HEK293 (cell line): ENCODE measurements around the gene DNAAF5.

ENCODE experiments used
- HOXC10 ChIP-seq: sonication (generic); formaldehyde crosslinking; IDR thresholded peaks from 2 replicates; pipeline ENCODE4 v1.8.1; 2023; ENCODE audit warnings: mild to moderate bottlenecking, missing genetic modification reagents
- SCRT1 ChIP-seq: fragments of 450-650 bp; formaldehyde crosslinking; IDR thresholded peaks from 2 replicates; pipeline ENCODE4 v1.5.1; 2016; ENCODE audit warnings: missing biosample characterization, missing genetic modification characterization, borderline replicate concordance
- WT1 ChIP-seq: fragments of 450-650 bp; formaldehyde crosslinking; IDR thresholded peaks from 2 replicates; pipeline ENCODE4 v1.5.1; 2016; ENCODE audit warnings: missing biosample characterization, missing genetic modification characterization
- ZBTB1 ChIP-seq: fragments of 450-650 bp; formaldehyde crosslinking; IDR thresholded peaks from 2 replicates; pipeline ENCODE4 v1.5.1; 2016; ENCODE audit warnings: missing biosample characterization, missing genetic modification characterization
- ZBTB17 ChIP-seq: fragments of 450-650 bp; formaldehyde crosslinking; IDR thresholded peaks from 2 replicates; pipeline ENCODE4 v1.5.1; 2016; ENCODE audit warnings: missing biosample characterization, missing genetic modification characterization
- ZBTB20 ChIP-seq: fragments of 450-650 bp; formaldehyde crosslinking; IDR thresholded peaks from 2 replicates; pipeline ENCODE4 v1.5.1; 2016; ENCODE audit warnings: missing biosample characterization, missing genetic modification characterization
- ZFHX2 ChIP-seq: fragments of 450-650 bp; formaldehyde crosslinking; conservative IDR thresholded peaks from 2 replicates; pipeline ENCODE4 v1.5.1; 2016; ENCODE audit warnings: missing biosample characterization, missing genetic modification characterization
- ZNF10 ChIP-seq: fragments of 450-650 bp; formaldehyde crosslinking; IDR thresholded peaks from 2 replicates; pipeline ENCODE4 v1.5.1; 2017; ENCODE audit warnings: missing biosample characterization, missing genetic modification characterization
- ZNF146 ChIP-seq: fragments of 450-650 bp; formaldehyde crosslinking; IDR thresholded peaks from 2 replicates; pipeline ENCODE4 v1.5.1; 2016; ENCODE audit warnings: missing biosample characterization, missing genetic modification characterization
- ZNF174 ChIP-seq: fragments of 450-650 bp; formaldehyde crosslinking; IDR thresholded peaks from 2 replicates; pipeline ENCODE4 v1.5.0; 2017; ENCODE audit warnings: missing biosample characterization, mild to moderate bottlenecking, missing genetic modification characterization
- ZNF221 ChIP-seq: fragments of 450-650 bp; formaldehyde crosslinking; IDR thresholded peaks from 2 replicates; pipeline ENCODE4 v1.5.1; 2017; ENCODE audit warnings: missing biosample characterization, missing genetic modification characterization, borderline replicate concordance
- ZNF239 ChIP-seq: fragments of 450-650 bp; formaldehyde crosslinking; IDR thresholded peaks from 2 replicates; pipeline ENCODE4 v1.5.1; 2016; ENCODE audit warnings: missing biosample characterization, missing genetic modification characterization
- ZNF335 ChIP-seq: fragments of 450-650 bp; formaldehyde crosslinking; conservative IDR thresholded peaks from 2 replicates; pipeline ENCODE4 v1.5.1; 2016; ENCODE audit warnings: missing biosample characterization, missing genetic modification characterization
- ZNF391 ChIP-seq: fragments of 450-650 bp; formaldehyde crosslinking; IDR thresholded peaks from 2 replicates; pipeline ENCODE4 v1.5.1; 2016; ENCODE audit warnings: low read depth, missing biosample characterization, missing genetic modification characterization, borderline replicate concordance
- ZNF561 ChIP-seq: fragments of 450-650 bp; IDR thresholded peaks from 2 replicates; pipeline ENCODE4 v1.5.1; 2018; ENCODE audit warnings: missing biosample characterization, missing genetic modification characterization, borderline replicate concordance
- TF ChIP-seq, protein P1 (sequence below): fragments of 450-650 bp; formaldehyde crosslinking; IDR thresholded peaks from 2 replicates; pipeline ENCODE4 v1.5.0; 2017; ENCODE audit warnings: missing biosample characterization, missing genetic modification characterization, borderline replicate concordance
- TF ChIP-seq, protein P2 (sequence below): fragments of 450-650 bp; formaldehyde crosslinking; IDR thresholded peaks from 2 replicates; pipeline ENCODE4 v1.5.1; 2017; ENCODE audit warnings: missing biosample characterization, missing genetic modification characterization
- TF ChIP-seq, protein P3 (sequence below): fragments of 450-650 bp; formaldehyde crosslinking; IDR thresholded peaks from 2 replicates; pipeline ENCODE4 v1.5.1; 2016; ENCODE audit warnings: missing biosample characterization, missing genetic modification characterization
- TF ChIP-seq, protein P4 (sequence below): fragments of 450-650 bp; formaldehyde crosslinking; IDR thresholded peaks from 2 replicates; pipeline ENCODE4 v1.5.1; 2016; ENCODE audit warnings: missing biosample characterization, missing genetic modification characterization
- TF ChIP-seq, protein P5 (sequence below): fragments of 450-650 bp; IDR thresholded peaks from 2 replicates; pipeline ENCODE4 v1.5.1; 2018; ENCODE audit warnings: missing biosample characterization, missing genetic modification characterization
- TF ChIP-seq, protein P6 (sequence below): fragments of 450-650 bp; formaldehyde crosslinking; IDR thresholded peaks from 2 replicates; pipeline ENCODE4 v1.5.1; 2016; ENCODE audit warnings: missing biosample characterization, missing genetic modification characterization
- TF ChIP-seq, protein P7 (sequence below): fragments of 450-650 bp; formaldehyde crosslinking; IDR thresholded peaks from 2 replicates; pipeline ENCODE4 v1.5.1; 2017; ENCODE audit warnings: missing biosample characterization, missing genetic modification characterization
- TF ChIP-seq, protein P8 (sequence below): fragments of 450-650 bp; formaldehyde crosslinking; IDR thresholded peaks from 2 replicates; pipeline ENCODE4 v1.5.1; 2016; ENCODE audit warnings: missing biosample characterization, missing genetic modification characterization

DNAAF5 gene

DNA sequence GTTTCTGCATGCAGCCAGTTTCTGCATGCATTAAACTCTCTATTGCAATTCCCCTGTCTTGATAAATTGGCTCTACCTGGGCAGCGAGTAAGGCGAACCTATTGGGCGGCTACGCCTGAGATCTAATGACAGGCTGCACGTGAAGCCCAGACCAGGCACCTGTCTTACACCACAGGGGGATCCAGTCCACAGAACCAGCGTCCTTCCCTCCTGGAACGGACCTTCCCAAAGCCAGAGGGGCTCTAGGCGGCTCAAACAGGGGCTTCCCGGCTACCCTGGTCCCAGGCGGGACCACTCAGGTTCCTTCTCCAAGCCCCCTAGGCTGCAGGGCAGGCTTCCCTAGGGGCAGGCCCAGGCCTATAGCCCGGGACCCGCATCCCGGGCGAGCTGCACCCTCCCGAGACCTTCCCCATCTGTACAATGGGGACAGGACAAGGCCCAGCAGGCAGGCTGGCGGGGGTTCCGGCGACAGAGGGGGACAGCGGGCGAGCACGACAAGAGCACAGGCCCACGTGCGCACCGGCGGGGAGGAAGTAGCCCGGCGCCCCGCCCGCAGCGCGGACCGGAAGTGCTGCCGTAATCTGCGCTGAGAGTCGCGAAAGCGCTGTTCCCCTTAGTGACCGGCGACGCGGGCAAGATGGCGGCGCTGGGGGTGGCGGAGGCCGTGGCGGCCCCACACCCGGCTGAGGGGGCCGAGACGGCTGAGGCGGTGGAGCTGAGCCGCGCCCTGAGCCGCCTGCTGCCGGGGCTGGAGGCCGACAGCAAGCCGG lies at the start of gene DNAAF5 (continued):
- TF ChIP-seq, protein P1, sequence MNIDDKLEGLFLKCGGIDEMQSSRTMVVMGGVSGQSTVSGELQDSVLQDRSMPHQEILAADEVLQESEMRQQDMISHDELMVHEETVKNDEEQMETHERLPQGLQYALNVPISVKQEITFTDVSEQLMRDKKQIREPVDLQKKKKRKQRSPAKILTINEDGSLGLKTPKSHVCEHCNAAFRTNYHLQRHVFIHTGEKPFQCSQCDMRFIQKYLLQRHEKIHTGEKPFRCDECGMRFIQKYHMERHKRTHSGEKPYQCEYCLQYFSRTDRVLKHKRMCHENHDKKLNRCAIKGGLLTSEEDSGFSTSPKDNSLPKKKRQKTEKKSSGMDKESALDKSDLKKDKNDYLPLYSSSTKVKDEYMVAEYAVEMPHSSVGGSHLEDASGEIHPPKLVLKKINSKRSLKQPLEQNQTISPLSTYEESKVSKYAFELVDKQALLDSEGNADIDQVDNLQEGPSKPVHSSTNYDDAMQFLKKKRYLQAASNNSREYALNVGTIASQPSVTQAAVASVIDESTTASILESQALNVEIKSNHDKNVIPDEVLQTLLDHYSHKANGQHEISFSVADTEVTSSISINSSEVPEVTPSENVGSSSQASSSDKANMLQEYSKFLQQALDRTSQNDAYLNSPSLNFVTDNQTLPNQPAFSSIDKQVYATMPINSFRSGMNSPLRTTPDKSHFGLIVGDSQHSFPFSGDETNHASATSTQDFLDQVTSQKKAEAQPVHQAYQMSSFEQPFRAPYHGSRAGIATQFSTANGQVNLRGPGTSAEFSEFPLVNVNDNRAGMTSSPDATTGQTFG (tag by site-specific recombination), result no peak
- TF ChIP-seq ZNF174 (tag by site-specific recombination) (no peak), WT1 (no peak), ZNF239 (tag by site-specific recombination) (no peak), ZNF335 (peak; percentile 86), ZFHX2 (tag by site-specific recombination) (peak; percentile 70), ZBTB20 (tag by site-specific recombination) (peak; percentile 27; the same call in 1 of the 2 replicates), HOXC10 (CRISPR knock-in tag) (no peak), ZNF10 (tag by site-specific recombination) (no peak), ZNF146 (tag by site-specific recombination) (no peak), ZNF221 (no peak), SCRT1 (no peak), ZNF391 (tag by site-specific recombination) (no peak), ZBTB17 (no peak; the same call in 1 of the 2 replicates), ZBTB1 (tag by site-specific recombination) (no peak), ZNF561 (tag by site-specific recombination) (no peak)
- TF ChIP-seq, protein P2, sequence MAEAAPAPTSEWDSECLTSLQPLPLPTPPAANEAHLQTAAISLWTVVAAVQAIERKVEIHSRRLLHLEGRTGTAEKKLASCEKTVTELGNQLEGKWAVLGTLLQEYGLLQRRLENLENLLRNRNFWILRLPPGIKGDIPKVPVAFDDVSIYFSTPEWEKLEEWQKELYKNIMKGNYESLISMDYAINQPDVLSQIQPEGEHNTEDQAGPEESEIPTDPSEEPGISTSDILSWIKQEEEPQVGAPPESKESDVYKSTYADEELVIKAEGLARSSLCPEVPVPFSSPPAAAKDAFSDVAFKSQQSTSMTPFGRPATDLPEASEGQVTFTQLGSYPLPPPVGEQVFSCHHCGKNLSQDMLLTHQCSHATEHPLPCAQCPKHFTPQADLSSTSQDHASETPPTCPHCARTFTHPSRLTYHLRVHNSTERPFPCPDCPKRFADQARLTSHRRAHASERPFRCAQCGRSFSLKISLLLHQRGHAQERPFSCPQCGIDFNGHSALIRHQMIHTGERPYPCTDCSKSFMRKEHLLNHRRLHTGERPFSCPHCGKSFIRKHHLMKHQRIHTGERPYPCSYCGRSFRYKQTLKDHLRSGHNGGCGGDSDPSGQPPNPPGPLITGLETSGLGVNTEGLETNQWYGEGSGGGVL, result peak; percentile 32; the same call in 1 of the 2 replicates
- TF ChIP-seq, protein P3, sequence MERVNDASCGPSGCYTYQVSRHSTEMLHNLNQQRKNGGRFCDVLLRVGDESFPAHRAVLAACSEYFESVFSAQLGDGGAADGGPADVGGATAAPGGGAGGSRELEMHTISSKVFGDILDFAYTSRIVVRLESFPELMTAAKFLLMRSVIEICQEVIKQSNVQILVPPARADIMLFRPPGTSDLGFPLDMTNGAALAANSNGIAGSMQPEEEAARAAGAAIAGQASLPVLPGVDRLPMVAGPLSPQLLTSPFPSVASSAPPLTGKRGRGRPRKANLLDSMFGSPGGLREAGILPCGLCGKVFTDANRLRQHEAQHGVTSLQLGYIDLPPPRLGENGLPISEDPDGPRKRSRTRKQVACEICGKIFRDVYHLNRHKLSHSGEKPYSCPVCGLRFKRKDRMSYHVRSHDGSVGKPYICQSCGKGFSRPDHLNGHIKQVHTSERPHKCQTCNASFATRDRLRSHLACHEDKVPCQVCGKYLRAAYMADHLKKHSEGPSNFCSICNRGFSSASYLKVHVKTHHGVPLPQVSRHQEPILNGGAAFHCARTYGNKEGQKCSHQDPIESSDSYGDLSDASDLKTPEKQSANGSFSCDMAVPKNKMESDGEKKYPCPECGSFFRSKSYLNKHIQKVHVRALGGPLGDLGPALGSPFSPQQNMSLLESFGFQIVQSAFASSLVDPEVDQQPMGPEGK (tag by site-specific recombination), result peak; percentile 88
- TF ChIP-seq, protein P4, sequence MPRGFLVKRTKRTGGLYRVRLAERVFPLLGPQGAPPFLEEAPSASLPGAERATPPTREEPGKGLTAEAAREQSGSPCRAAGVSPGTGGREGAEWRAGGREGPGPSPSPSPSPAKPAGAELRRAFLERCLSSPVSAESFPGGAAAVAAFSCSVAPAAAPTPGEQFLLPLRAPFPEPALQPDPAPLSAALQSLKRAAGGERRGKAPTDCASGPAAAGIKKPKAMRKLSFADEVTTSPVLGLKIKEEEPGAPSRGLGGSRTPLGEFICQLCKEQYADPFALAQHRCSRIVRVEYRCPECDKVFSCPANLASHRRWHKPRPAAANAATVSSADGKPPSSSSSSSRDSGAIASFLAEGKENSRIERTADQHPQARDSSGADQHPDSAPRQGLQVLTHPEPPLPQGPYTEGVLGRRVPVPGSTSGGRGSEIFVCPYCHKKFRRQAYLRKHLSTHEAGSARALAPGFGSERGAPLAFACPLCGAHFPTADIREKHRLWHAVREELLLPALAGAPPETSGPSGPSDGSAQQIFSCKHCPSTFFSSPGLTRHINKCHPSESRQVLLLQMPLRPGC (tag by site-specific recombination), result no peak
- TF ChIP-seq, protein P5, sequence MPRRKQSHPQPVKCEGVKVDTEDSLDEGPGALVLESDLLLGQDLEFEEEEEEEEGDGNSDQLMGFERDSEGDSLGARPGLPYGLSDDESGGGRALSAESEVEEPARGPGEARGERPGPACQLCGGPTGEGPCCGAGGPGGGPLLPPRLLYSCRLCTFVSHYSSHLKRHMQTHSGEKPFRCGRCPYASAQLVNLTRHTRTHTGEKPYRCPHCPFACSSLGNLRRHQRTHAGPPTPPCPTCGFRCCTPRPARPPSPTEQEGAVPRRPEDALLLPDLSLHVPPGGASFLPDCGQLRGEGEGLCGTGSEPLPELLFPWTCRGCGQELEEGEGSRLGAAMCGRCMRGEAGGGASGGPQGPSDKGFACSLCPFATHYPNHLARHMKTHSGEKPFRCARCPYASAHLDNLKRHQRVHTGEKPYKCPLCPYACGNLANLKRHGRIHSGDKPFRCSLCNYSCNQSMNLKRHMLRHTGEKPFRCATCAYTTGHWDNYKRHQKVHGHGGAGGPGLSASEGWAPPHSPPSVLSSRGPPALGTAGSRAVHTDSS (tag by site-specific recombination), result no peak
- TF ChIP-seq, protein P6, sequence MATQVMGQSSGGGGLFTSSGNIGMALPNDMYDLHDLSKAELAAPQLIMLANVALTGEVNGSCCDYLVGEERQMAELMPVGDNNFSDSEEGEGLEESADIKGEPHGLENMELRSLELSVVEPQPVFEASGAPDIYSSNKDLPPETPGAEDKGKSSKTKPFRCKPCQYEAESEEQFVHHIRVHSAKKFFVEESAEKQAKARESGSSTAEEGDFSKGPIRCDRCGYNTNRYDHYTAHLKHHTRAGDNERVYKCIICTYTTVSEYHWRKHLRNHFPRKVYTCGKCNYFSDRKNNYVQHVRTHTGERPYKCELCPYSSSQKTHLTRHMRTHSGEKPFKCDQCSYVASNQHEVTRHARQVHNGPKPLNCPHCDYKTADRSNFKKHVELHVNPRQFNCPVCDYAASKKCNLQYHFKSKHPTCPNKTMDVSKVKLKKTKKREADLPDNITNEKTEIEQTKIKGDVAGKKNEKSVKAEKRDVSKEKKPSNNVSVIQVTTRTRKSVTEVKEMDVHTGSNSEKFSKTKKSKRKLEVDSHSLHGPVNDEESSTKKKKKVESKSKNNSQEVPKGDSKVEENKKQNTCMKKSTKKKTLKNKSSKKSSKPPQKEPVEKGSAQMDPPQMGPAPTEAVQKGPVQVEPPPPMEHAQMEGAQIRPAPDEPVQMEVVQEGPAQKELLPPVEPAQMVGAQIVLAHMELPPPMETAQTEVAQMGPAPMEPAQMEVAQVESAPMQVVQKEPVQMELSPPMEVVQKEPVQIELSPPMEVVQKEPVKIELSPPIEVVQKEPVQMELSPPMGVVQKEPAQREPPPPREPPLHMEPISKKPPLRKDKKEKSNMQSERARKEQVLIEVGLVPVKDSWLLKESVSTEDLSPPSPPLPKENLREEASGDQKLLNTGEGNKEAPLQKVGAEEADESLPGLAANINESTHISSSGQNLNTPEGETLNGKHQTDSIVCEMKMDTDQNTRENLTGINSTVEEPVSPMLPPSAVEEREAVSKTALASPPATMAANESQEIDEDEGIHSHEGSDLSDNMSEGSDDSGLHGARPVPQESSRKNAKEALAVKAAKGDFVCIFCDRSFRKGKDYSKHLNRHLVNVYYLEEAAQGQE (tag by site-specific recombination), result no peak
- TF ChIP-seq, protein P7, sequence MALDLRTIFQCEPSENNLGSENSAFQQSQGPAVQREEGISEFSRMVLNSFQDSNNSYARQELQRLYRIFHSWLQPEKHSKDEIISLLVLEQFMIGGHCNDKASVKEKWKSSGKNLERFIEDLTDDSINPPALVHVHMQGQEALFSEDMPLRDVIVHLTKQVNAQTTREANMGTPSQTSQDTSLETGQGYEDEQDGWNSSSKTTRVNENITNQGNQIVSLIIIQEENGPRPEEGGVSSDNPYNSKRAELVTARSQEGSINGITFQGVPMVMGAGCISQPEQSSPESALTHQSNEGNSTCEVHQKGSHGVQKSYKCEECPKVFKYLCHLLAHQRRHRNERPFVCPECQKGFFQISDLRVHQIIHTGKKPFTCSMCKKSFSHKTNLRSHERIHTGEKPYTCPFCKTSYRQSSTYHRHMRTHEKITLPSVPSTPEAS (tag by site-specific recombination), result no peak
- TF ChIP-seq, protein P8, sequence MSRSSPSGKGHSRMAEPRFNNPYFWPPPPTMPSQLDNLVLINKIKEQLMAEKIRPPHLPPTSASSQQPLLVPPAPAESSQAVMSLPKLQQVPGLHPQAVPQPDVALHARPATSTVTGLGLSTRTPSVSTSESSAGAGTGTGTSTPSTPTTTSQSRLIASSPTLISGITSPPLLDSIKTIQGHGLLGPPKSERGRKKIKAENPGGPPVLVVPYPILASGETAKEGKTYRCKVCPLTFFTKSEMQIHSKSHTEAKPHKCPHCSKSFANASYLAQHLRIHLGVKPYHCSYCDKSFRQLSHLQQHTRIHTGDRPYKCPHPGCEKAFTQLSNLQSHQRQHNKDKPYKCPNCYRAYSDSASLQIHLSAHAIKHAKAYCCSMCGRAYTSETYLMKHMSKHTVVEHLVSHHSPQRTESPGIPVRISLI (tag by site-specific recombination), result no peak
